ENCODE data around the gene TUFM. TPM values are rescaled to one million over a fixed set of nuclear protein-coding genes. Genes with fewer than 3 reads are reported as not detected.
"Not testable (repeated sequence)": the region's sequence is repeated elsewhere in the genome, so short reads cannot be mapped to it uniquely, and the experiment has no call there.

The TUFM gene
- total and polyA plus RNA-seq, 3 experiments from 2014 or later, result 146 to 347 (median 320) TPM

DNA sequence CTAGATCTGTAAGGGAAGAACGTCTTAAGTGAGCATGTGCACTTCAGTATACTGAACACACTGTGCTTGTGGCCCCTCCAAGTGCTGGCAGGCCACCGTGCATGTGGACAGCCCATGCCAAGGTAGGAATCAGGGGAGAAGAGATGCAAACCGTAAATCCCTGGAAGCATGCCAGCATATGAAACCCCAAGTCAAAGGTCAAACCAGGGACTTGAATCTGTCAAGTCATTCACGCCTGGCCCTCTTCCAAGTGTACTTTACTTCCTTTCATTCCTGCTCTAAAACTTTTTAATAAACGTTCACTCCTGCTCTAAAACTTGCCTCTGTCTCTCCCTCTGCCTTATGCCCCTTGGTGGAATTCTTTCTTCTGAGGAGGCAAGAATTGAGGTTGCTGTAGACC is 26.1 kb downstream of the TUFM start:
- Mint-ChIP-seq H3K4me3 (peak overlapping the region in 2 of 7 donors; percentile 61 to 66), H3K9me3 (peaks cover 0 to 3% (median 0%) of the 10 kb centered on the region in 5 donors), H3K4me1 (peaks cover 15 to 28% (median 16%) of the 10 kb centered on the region in 3 donors), H3K36me3 (peaks cover 0 to 18% (median 3%) of the 10 kb centered on the region in 3 donors), H3K27ac (peak overlapping the region in 1 of 8 donors; percentile 73), H3K27me3 (peaks cover 0 to 7% of the 10 kb centered on the region in 2 donors)
- Histone ChIP-seq H3K4me3 (ENCODE audit: low read length) (no peak overlapping the region), H3K4me1 (ENCODE audit: insufficient read depth, low read length) (peaks cover 11% of the 10 kb centered on the region), H3K9me3 (ENCODE audit: low read length) (no peaks in the 10 kb centered on the region), H3K27me3 (ENCODE audit: insufficient read depth, low read length, poor library complexity, severe bottlenecking) (no peaks in the 10 kb centered on the region), H3K27ac (ENCODE audit: low read depth, low read length) (no peak overlapping the region), H3K36me3 (ENCODE audit: insufficient read depth, low read length) (no peaks in the 10 kb centered on the region)
- DNase-seq, result no peak
- POLR2A ChIA-PET, result no interaction called here
- CTCF ChIA-PET, result no interaction called here

DNA sequence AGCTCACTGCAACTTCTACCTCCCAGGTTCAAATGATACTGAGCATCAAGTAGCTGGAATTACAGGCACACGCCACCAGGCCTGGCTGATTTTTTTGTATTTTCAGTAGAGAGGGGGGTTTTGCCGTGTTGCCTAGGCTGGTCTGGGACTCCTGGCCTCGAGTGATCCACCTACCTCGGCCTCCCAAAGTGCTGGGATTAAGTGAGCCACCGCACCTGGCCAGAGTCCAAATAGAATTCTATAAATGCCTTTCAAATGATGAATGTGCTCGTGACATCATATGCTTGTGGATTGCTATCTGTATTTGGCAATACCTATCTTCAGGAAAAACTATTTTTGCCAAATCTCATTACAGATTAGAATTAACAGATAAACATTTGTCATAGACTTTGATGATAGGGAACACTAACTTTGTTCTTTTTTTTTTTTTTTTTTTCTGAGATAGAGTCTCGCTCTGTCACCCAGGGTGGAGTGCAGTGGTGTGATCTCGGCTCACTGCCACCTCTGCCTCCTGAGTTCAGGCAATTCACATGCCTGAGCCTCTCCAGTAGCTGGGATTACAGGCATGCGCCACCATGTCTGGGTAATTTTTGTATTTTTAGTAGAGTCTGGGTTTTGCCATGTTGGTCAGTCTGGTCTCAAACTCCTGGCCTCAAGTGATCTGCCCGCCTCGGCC is 38.6 kb downstream of the TUFM start:
- H3K9me3 Mint-ChIP-seq; H3K4me3 ChIP-seq (ENCODE audit: low read length); CTCF ChIA-PET; H3K4me1 ChIP-seq (ENCODE audit: insufficient read depth, low read length); H3K4me1 Mint-ChIP-seq; H3K27ac Mint-ChIP-seq; H3K4me3 Mint-ChIP-seq; H3K36me3 Mint-ChIP-seq; POLR2A ChIA-PET; DNase-seq; H3K27me3 ChIP-seq (ENCODE audit: insufficient read depth, low read length, poor library complexity, severe bottlenecking); H3K36me3 ChIP-seq (ENCODE audit: insufficient read depth, low read length); H3K27ac ChIP-seq (ENCODE audit: low read depth, low read length); H3K27me3 Mint-ChIP-seq; H3K9me3 ChIP-seq (ENCODE audit: low read length): not testable (repeated sequence)

DNA sequence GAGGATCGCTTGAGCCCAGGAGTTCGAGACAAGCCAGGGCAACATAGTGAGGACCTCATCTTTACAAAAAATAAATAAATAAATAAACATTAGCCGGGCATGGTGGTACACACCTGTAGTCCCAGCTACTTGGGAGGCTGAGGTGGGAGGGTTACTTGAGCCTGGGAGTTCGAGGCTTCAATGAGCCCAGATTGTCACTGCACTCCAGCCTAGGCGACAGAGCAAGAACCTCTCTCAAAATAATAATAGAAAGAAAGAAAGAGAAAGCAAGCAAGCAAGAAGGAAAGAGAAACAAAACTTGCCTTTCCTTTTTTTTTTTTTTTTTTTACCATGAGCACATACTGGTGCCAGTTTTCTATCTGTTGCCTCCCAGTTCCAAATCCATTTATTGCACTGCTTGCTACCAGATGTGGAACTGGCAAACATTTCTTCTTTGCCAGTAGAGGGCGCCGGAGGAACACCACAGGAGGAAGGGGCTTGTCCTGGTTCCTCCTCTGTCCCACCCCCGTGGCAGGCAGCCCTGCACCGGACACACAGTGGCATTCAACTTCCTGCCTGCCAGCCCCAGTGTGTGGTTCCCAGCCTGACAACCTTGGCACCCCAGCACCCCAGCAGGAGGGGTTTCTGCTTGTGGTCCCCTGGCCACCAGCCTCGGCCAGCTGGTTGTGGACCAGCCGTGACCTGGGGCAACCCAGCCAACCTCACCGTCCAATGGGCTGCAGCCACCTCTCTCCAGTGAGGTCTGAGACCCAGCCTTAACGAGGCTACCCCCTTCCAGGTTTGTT is 43.7 kb downstream of the TUFM start:
- H3K36me3 ChIP-seq (ENCODE audit: insufficient read depth, low read length); H3K27me3 Mint-ChIP-seq; CTCF ChIA-PET; H3K4me1 ChIP-seq (ENCODE audit: insufficient read depth, low read length); H3K36me3 Mint-ChIP-seq; H3K4me3 ChIP-seq (ENCODE audit: low read length); POLR2A ChIA-PET; H3K27me3 ChIP-seq (ENCODE audit: insufficient read depth, low read length, poor library complexity, severe bottlenecking); H3K9me3 Mint-ChIP-seq; H3K4me1 Mint-ChIP-seq; H3K27ac ChIP-seq (ENCODE audit: low read depth, low read length); H3K9me3 ChIP-seq (ENCODE audit: low read length): not testable (repeated sequence)
- Mint-ChIP-seq H3K27ac (peak overlapping the region in 3 of 8 donors; percentile 50 to 85 (median 66)), H3K4me3 (peak overlapping the region in 6 of 7 donors; percentile 25 to 85 (median 74))
- peak; percentile 44 to 77 (median 61) for DNase-seq

Other genes starting within 250 kb of the TUFM start
- under 1 TPM; 0.29 to 0.46 TPM for gene SULT1A2, start 249.3 kb downstream of the TUFM start, total RNA-seq
- not detected for gene SULT1A2, start 249.3 kb downstream of the TUFM start, polyA plus RNA-seq
- 1 to 10 TPM; 5.9 to 7.4 TPM for gene SULT1A1, start 236.3 kb downstream of the TUFM start, total RNA-seq
- 7.3 TPM for gene SULT1A1, start 236.3 kb downstream of the TUFM start, polyA plus RNA-seq
- 1 to 10 TPM; 1.3 to 1.4 TPM for gene NPIPB8, start 208.3 kb downstream of the TUFM start, total RNA-seq
- gene NPIPB8, start 208.3 kb downstream of the TUFM start, polyA plus RNA-seq, result 0.60 TPM
- 100 to 1,000 TPM; 701 to 733 TPM for gene EIF3C, start 134.9 kb downstream of the TUFM start, total RNA-seq
- gene EIF3C, start 134.9 kb downstream of the TUFM start, polyA plus RNA-seq, result 300 TPM
- gene NPIPB9, start 94.6 kb downstream of the TUFM start, total RNA-seq, result 1 to 10 TPM; 1.2 to 2.8 TPM
- not detected for gene NPIPB9, start 94.6 kb downstream of the TUFM start, polyA plus RNA-seq
- gene ATXN2L, start 23.3 kb downstream of the TUFM start, total RNA-seq, result 100 to 1,000 TPM; 266 to 267 TPM
- 31.0 TPM for gene ATXN2L, start 23.3 kb downstream of the TUFM start, polyA plus RNA-seq
- gene SH2B1, start 17.5 kb upstream of the TUFM start, total RNA-seq, result 10 to 100 TPM; 39.6 to 44.7 TPM
- gene SH2B1, start 17.5 kb upstream of the TUFM start, polyA plus RNA-seq, result 3.5 TPM
- gene ATP2A1, start 32.1 kb upstream of the TUFM start, total RNA-seq, result 1 to 10 TPM; 1.9 to 2.1 TPM
- gene ATP2A1, start 32.1 kb upstream of the TUFM start, polyA plus RNA-seq, result not detected
- gene RABEP2, start 78.9 kb upstream of the TUFM start, total RNA-seq, result 10 to 100 TPM; 20.8 to 21.7 TPM
- 6.6 TPM for gene RABEP2, start 78.9 kb upstream of the TUFM start, polyA plus RNA-seq
- gene CD19, start 85.6 kb upstream of the TUFM start, total RNA-seq, result not detected
- gene CD19, start 85.6 kb upstream of the TUFM start, polyA plus RNA-seq, result not detected
- gene NFATC2IP, start 104.6 kb upstream of the TUFM start, total RNA-seq, result 10 to 100 TPM; 75.1 to 77.0 TPM
- 35.0 TPM for gene NFATC2IP, start 104.6 kb upstream of the TUFM start, polyA plus RNA-seq
- gene SPNS1, start 128.4 kb upstream of the TUFM start, total RNA-seq, result 10 to 100 TPM; 36.5 to 40.9 TPM
- 33.2 TPM for gene SPNS1, start 128.4 kb upstream of the TUFM start, polyA plus RNA-seq
- 100 to 1,000 TPM; 195 to 203 TPM for gene LAT, start 138.7 kb upstream of the TUFM start, total RNA-seq
- gene LAT, start 138.7 kb upstream of the TUFM start, polyA plus RNA-seq, result 331 TPM

Data from CD8-positive, alpha-beta memory T cell (primary cell).